Fibroblast of pulmonary artery (primary cell): ENCODE data around the gene FRMD4A.

Experiments
- DNase-seq: peaks from one replicate; pipeline ENCODE4 v3.0.0-alpha.2; 2010; ENCODE audit warnings: low read depth
- H3K4me3 ChIP-seq: replicated peaks from 2 replicates; pipeline ENCODE4 v1.5.1; 2011; ENCODE audit warnings: low read depth, mild to moderate bottlenecking, control low read depth, low read length, moderate library complexity
- CTCF ChIP-seq: IDR thresholded peaks from 2 replicates; pipeline ENCODE4 v1.5.1; 2011; ENCODE audit warnings: mild to moderate bottlenecking, control low read depth, low read length, inconsistent platforms; ENCODE audit errors: missing control alignments

FRMD4A gene

GRCh38 chr10:14008740-14009080 lies 322.0 kb downstream of the FRMD4A start:
- no peak for DNase-seq
- TF ChIP-seq CTCF = no peak
- H3K4me3 ChIP-seq = peak overlapping the region; percentile 61

- no peak for TF ChIP-seq CTCF
- no peak for DNase-seq
- H3K4me3 ChIP-seq = no peak overlapping the region
Measured at GRCh38 chr10:14004536-14004935, 326.2 kb downstream of the FRMD4A start.

- TF ChIP-seq CTCF = no peak
- no peak for DNase-seq
- H3K4me3 ChIP-seq = no peak overlapping the region
Measured at GRCh38 chr10:14003517-14004184, 327.1 kb downstream of the FRMD4A start.

GRCh38 chr10:14001298-14002040 lies 329.3 kb downstream of the FRMD4A start:
- no peak overlapping the region for H3K4me3 ChIP-seq
- TF ChIP-seq CTCF = no peak
- no peak for DNase-seq

- peak; percentile 53 for DNase-seq
- no peak for TF ChIP-seq CTCF
- H3K4me3 ChIP-seq = no peak overlapping the region
Measured at GRCh38 chr10:13998163-13998835, 332.4 kb downstream of the FRMD4A start.

GRCh38 chr10:13997650-13998049 lies 333.1 kb downstream of the FRMD4A start:
- H3K4me3 ChIP-seq = no peak overlapping the region
- no peak for DNase-seq
- no peak for TF ChIP-seq CTCF
